ENCODE measurements around the gene PHF2. TPM values are rescaled to one million over a fixed set of nuclear protein-coding genes. Genes with fewer than 3 reads are reported as not detected.

Gene PHF2
- total RNA-seq, 4 donors from 2014 or later = 32.8 to 50.1 (median 33.0) TPM

DNA sequence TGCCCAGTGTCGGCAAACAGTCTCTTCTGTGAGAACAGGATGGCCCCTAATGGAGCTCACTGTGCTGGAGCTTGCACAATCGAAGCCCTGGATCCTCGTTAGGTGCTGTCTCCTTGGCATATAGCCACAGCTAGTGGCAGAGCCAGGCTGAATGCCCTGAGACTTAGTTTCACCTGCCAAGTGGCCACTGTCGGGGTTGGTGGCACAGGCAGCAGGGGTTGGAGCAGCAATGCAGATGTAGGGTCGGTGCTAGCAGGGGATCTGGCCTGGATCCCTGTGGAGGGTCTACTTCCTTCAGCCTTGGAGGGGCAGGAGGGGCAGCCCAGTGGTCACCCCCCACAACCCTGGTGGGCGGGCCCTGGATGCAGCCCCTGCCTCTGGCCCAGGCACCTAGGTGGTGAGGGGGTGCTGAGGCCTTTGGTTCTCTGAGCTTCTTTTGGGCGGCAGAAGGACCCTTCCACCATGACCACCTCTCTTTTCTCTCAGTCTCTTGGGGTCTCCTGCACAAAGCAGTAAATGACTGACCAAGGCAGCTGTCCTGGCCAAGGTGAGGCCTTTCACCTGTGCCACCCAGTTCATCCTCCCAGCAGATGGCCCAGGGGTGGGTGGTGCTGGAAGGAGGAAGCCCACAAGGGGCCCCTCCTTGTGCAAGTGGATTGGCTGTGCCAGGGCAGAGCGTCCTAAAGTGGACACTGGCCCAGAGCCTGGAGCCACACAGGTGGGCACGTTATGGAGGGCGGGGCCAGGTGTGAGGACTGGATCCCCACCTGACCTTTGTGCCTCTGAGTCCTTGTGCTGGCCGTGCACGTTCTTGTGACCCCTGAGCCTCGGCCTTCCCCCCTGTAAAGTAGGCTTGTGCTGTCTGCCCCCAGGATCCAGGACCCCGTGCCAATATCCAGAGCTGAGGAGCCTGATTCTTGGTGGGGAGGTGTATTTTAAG, 44.8 kb downstream of the PHF2 start:
- DNase-seq = peak; percentile 72 to 77
- Histone ChIP-seq H3K27ac (no peak overlapping the region), H3K36me3 (no peaks in the 10 kb centered on the region), H3K27me3 (no peaks in the 10 kb centered on the region), H3K4me1 (peaks cover 21 to 30% of the 10 kb centered on the region in 2 donors), H3K4me3 (replicated peaks in 1 of 3) (no peak overlapping the region), H3K9me3 (no peaks in the 10 kb centered on the region)
- intact Hi-C loops (cut with DNase I) = no loop called here
- TF ChIP-seq CTCF (IDR thresholded peaks at IDR 0.05) (no peak), POLR2A (IDR thresholded peaks at IDR 0.05) (no peak)
- 43 to 61% methylated on average over 8 to 12 of the region's 14 CpGs for WGBS, 2 donors

DNA sequence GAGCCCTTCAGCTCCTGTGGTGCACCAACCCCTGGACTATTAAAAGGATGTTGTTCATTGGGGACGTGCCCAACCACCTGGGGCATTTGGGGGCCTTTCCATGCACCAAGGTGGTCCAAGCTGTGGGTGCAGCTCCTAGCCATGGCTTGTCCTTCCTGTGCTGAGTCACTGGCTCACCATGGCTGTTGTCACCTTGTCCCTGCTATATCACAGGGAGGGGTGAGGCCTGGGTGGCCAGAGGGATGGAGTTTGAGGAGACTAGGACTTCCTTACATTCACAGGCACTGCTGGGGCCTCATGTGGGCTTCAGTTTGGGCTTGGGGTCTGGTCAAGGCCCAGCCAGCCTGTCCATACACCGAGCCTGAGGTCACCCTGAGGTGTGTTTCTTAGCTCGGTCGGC, 45.5 kb downstream of the PHF2 start:
- H3K4me3 ChIP-seq (replicated peaks in 1 of 3) = no peak overlapping the region
- intact Hi-C loops (cut with DNase I) = no loop called here
- 94 to 95% methylated on average over 4 of the region's 4 CpGs for WGBS, 2 donors
- H3K9me3 ChIP-seq = no peaks in the 10 kb centered on the region
- DNase-seq = no peak
- H3K27me3 ChIP-seq = no peaks in the 10 kb centered on the region
- H3K4me1 ChIP-seq = peaks cover 20 to 29% of the 10 kb centered on the region in 2 donors
- TF ChIP-seq POLR2A (IDR thresholded peaks at IDR 0.05) (no peak), CTCF (IDR thresholded peaks at IDR 0.05) (no peak)
- no peaks in the 10 kb centered on the region for H3K36me3 ChIP-seq
- H3K27ac ChIP-seq = no peak overlapping the region

GRCh38 chr9:93622691-93623090, 46.3 kb downstream of the PHF2 start:
- no peak for DNase-seq
- no peaks in the 10 kb centered on the region for H3K27me3 ChIP-seq
- H3K36me3 ChIP-seq = no peaks in the 10 kb centered on the region
- no peak for TF ChIP-seq CTCF (IDR thresholded peaks at IDR 0.05)
- TF ChIP-seq POLR2A (IDR thresholded peaks at IDR 0.05) = no peak
- peaks cover 18 to 25% of the 10 kb centered on the region in 2 donors for H3K4me1 ChIP-seq
- WGBS, 2 donors = 93% methylated on average over 2 of the region's 2 CpGs; no CpG with 5 or more reads in 1 of the 2 donors
- H3K9me3 ChIP-seq = no peaks in the 10 kb centered on the region
- H3K4me3 ChIP-seq (replicated peaks in 1 of 3) = no peak overlapping the region
- no peak overlapping the region for H3K27ac ChIP-seq
- intact Hi-C loops (cut with DNase I) = no loop called here

GRCh38 chr9:93623753-93624152, 47.4 kb downstream of the PHF2 start:
- intact Hi-C loops (cut with DNase I) = no loop called here
- Histone ChIP-seq H3K36me3 (no peaks in the 10 kb centered on the region), H3K4me3 (replicated peaks in 1 of 3) (no peak overlapping the region), H3K4me1 (peaks cover 18 to 25% of the 10 kb centered on the region in 2 donors), H3K27ac (no peak overlapping the region), H3K27me3 (no peaks in the 10 kb centered on the region), H3K9me3 (no peaks in the 10 kb centered on the region)
- no peak for TF ChIP-seq CTCF (IDR thresholded peaks at IDR 0.05)
- TF ChIP-seq POLR2A (IDR thresholded peaks at IDR 0.05) = no peak
- WGBS, 2 donors = 73 to 80% methylated on average over 3 of the region's 3 CpGs
- no peak for DNase-seq

- H3K27ac ChIP-seq = no peak overlapping the region
- intact Hi-C loops (cut with DNase I) = no loop called here
- no peaks in the 10 kb centered on the region for H3K36me3 ChIP-seq
- DNase-seq = no peak
- peaks cover 18 to 24% of the 10 kb centered on the region in 2 donors for H3K4me1 ChIP-seq
- no peak overlapping the region for H3K4me3 ChIP-seq (replicated peaks in 1 of 3)
- 94 to 95% methylated on average over 6 of the region's 6 CpGs for WGBS, 2 donors
- no peaks in the 10 kb centered on the region for H3K27me3 ChIP-seq
- TF ChIP-seq POLR2A (IDR thresholded peaks at IDR 0.05) (no peak), CTCF (IDR thresholded peaks at IDR 0.05) (no peak)
- no peaks in the 10 kb centered on the region for H3K9me3 ChIP-seq
Measured at GRCh38 chr9:93624431-93624834, 48.0 kb downstream of the PHF2 start.

Data from thyroid gland (tissue), 4 donors.